Caki2 (cell line): ENCODE measurements around the gene SLC25A28. TPM values are rescaled to one million over a fixed set of nuclear protein-coding genes. Genes with fewer than 3 reads are reported as not detected.

Source experiments
- DNase-seq: peaks from one replicate; pipeline ENCODE4 v3.0.0-alpha.2; 2015; ENCODE audit warnings: low read depth
- in situ Hi-C: cut with HindIII; loops from 2 replicates; pipeline ENCODE4 v1.10.0; 2016; ENCODE audit warnings: low sequenced_read_pairs, low pct_unique_long_range_greater_than_20kb, mixed read lengths
- total RNA-seq: library from RNA; depleted of rRNA; stranded (reverse); fragments of >200 nt; shearing (Covaris generic); gene quantifications from 2 replicates; pipeline ENCODE4 v1.2.3, GENCODE V29; 2014; ENCODE audit warnings: low replicate concordance; rRNA removed

The SLC25A28 gene
- total RNA-seq: 21.4 and 26.6 TPM in 2 replicates

GRCh38 chr10:99619851-99620710 is at the start of gene SLC25A28:
Gene SLC25A28, minus strand, starts transcription at chr10:99620439. Its CDS starts 104 bp downstream, at chr10:99620335.
- DNase-seq: peak; percentile 100
- in situ Hi-C loops: loop anchor here (25.0 kb wide), 1 partner anchor 183 kb away; the partner anchor contains the start of gene GOT1

- peak; percentile 81 for DNase-seq
- in situ Hi-C loops: no loop called here
Measured at GRCh38 chr10:99667108-99667751, 47.0 kb upstream of the SLC25A28 start.

- no peak for DNase-seq
- in situ Hi-C loops: no loop called here
Measured at GRCh38 chr10:99665304-99665703, 45.1 kb upstream of the SLC25A28 start.

GRCh38 chr10:99661377-99661763 is 41.1 kb upstream of the SLC25A28 start:
- in situ Hi-C loops: no loop called here
- peak; percentile 61 for DNase-seq

- DNase-seq: no peak
- in situ Hi-C loops: no loop called here
Measured at GRCh38 chr10:99660662-99661376, 40.6 kb upstream of the SLC25A28 start.

GRCh38 chr10:99659868-99660366 is 39.7 kb upstream of the SLC25A28 start:
- in situ Hi-C loops: no loop called here
- peak; percentile 13 for DNase-seq

- DNase-seq: peak; percentile 93
- in situ Hi-C loops: no loop called here
Measured at GRCh38 chr10:99659031-99659867, 39.0 kb upstream of the SLC25A28 start, which contains the start of gene ENTPD7. Gene ENTPD7, plus strand, starts transcription at chr10:99659509. Its CDS starts 448 bp downstream, at chr10:99659957.

GRCh38 chr10:99658622-99659030 is 38.4 kb upstream of the SLC25A28 start:
- DNase-seq: peak; percentile 55
- in situ Hi-C loops: no loop called here

- DNase-seq: no peak
- in situ Hi-C loops: no loop called here
Measured at GRCh38 chr10:99656199-99657064, 36.2 kb upstream of the SLC25A28 start.

- in situ Hi-C loops: no loop called here
Measured at GRCh38 chr10:99654390-99655175, 34.3 kb upstream of the SLC25A28 start.

GRCh38 chr10:99652800-99653390 is 32.7 kb upstream of the SLC25A28 start:
- DNase-seq: no peak
- in situ Hi-C loops: no loop called here

More at GRCh38 chr10:99654390-99655175, 34.3 kb upstream of the SLC25A28 start:
- DNase-seq: no peak

GRCh38 chr10:99648717-99649116 is 28.5 kb upstream of the SLC25A28 start:
- in situ Hi-C loops: no loop called here
- no peak for DNase-seq

- in situ Hi-C loops: no loop called here
- DNase-seq: no peak
Measured at GRCh38 chr10:99647601-99648151, 27.4 kb upstream of the SLC25A28 start.

GRCh38 chr10:99633832-99634231 is 13.6 kb upstream of the SLC25A28 start:
- in situ Hi-C loops: no loop called here
- no peak for DNase-seq

- no peak for DNase-seq
- in situ Hi-C loops: no loop called here
Measured at GRCh38 chr10:99631496-99631895, 11.3 kb upstream of the SLC25A28 start.
